Germinal center (tissue), 1 donor: ENCODE results near the gene ZNF418.
"Not testable (repeated sequence)": the region's sequence is repeated elsewhere in the genome, so short reads cannot be mapped to it uniquely, and the experiment has no call there.

Source experiments
- DNase-seq: peaks from one replicate; pipeline ENCODE4 v3.0.0; 2012; ENCODE audit warnings: mixed read lengths, low spot score

Gene ZNF418

DNA sequence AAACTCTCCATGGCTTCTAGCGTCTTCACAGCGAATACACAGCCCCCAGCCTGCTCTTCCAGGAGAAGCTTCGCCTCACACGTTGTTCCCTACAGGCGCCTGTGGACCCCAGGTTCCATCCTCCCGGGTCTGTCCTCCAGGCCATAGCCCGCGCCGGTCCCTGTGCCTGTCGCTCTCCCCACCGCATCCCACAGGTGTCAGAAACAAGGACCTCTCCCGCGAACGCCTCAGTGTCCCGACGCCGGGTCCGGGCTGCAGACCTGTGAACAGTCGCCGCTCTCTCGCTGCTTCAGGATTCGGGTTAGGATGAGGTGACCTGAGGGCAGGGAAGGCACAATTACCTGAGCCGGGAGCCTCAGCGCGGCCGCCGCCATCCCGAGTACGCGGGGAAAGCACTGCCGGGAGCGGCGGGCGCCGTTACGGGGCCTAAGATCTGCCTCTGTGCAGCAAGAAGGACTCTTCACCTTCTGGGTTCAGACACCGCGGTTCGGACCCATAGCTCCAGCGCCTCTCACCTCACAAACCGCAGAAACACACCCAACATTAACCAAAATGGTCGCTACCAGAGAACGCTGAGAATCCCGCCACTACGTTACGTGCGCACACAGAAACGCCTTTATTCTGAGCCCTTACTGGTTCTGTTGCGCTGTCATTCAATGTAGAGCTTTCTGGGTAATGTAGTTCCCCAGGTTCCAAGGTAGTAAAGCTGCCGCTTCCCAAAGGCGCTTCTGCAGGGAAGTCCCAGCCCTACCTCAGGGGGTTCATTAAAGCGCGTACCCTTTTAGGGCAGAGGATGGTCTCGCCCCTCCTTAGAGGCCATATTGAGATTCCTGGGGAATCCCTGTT is at the start of gene ZNF418:
Gene ZNF418, minus strand, starts transcription at position 583 of the 846 bp plus-strand sequence. CDS start 1,580 bp downstream, outside the sequence.
- DNase-seq = peak; percentile 67

DNA sequence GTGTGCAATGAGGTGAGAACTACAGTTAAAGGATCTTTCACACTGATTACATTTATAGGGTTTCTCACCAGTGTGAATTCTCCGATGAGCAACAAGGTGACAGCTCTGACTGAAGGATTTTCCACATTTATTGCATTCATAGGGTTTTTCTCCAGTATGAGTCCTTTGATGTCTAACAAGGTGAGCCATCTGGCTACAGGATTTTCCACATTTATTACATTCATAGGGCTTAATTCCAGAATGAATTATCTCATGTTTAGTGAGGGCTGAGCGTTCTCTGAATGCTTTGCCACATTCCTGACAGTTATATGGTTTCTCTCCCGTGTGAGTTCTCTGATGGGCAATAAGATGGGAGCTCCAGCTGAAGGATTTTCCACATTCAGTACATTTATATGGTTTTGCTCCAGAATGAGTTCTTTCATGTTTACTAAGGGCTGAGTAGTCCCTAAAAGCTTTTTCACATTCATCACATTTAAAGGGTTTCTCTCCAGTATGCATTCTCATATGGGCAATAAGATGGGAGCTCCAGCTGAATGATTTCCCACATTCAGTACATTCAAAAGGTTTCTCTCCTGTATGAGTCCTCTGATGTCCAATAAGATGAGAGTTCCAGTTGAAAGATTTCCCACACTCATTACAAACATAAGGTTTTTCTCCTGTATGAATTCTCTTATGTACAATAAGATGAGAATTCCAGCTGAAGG is 43.5 kb upstream of the ZNF418 start:
- no peak for DNase-seq

DNA sequence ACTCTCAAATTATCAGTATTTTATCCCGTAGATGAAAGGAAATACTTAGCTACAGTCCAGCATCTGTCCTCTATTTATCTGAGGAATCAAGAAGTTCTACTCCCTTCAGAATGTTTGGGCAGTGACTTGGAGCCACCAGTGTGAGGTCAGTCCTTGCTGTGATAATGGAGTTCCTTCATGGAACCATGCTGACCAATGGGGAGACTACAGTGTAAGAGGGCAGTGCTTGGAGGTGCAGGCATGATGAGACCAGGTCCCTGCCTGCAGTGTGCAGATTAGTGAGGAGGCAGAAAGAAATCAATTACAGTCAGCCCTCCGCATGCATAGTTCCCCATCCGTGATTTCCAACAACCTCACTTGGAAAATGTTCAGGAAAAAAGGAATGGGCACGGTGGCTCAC is 39.2 kb upstream of the ZNF418 start, which contains the start of gene C19orf18:
Gene C19orf18, minus strand, starts transcription at position 101 of the 400 bp plus-strand sequence. CDS start 102 bp downstream, outside the sequence.
- DNase-seq = no peak

DNA sequence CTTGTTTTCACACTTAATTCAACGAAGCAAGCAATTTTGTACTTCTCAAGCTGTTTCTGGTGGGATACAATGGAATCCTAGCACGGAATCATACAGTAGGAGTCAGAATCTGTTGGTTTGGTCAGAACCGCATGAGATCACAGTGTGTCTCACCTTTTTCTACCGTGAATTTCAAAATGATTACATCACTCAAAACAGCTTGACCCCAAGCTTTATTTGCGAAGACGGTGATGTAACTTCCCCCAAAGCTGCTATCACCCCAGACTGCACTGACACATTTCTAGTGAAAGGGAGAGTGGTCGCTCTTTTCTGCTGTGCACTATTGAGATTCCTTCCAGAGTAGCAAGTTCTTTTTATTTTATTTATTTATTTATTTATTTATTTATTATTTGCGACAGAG is 29.6 kb upstream of the ZNF418 start:
- DNase-seq = no peak

DNA sequence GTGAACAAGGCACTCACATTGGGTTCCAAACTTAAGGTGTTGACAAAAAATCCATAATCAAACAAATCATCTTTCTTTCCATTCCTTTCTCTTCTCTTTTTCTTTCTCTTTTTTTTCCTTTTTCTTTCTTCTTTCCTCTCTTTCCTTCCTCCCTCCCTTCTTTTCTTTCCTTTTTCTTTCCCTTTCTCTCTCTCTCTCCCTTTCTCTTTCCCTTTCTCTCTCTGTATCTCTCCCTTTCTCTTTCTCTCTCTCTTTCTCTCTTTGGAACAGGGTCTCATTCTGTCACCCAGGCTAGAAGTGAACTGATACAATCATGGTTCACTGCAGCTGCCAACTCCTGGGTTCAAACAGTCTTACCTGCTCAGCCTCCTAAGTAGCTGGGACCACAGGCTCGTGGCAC is 26.6 kb upstream of the ZNF418 start:
- no peak for DNase-seq

DNA sequence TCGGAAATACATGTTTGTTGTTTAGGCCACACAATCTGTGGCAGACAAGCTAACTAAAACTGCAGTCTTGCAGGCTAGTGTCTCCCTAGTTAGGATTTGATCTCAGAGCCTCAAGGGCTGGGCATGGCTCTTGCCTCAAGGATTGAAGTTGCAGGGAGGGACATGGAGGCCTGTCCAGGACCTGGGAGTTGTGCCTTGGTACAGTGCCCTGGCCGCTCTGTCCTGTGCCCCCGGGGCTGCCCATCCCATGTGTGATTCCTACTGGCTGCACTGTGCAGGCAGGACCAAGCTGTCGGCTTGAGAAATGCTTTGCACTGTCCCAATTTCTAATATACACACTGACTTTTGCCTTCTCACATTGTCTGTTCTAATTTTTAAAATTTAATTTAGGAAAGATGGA is 19.8 kb upstream of the ZNF418 start:
- DNase-seq = no peak

DNA sequence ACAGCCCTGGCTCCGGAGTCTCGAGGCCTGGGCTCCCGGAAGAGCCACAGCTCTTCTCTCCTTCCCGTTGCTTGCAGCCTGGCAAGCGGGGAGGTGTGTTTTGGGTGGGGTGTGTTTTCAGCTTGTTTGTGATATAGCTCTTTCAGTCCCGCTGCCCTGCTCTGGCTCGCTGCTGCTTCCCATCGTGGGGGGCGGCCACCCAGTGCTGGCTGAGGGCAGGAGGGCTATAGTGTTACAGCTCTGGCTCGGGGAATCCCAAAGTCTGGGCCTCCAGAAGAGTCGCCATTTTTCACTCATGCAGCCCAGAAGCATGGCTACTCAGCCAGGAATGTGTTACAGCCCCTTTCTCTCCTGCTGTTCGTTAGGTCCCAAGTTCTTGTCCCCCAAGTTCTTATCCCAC is 14.5 kb upstream of the ZNF418 start:
- no peak for DNase-seq

DNA sequence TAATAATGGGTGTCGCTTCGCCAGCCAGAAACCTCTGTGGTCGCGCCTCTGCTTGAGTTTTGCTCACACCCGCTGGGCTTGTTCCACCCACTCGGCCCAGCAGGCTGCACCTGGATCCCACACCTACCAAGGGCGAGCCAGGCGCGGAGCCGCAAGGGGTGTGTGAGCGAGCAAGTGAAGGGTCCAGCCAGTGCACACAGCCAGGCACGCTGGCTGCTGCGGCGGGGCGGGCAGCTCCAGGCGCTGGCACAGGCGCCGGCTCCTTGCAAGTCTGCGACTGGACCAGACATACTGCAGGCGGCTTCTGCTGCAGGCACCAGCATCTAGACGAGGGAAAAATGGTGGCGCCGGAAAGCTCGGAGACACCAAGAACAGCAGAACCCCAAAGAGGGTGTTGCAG is 14.1 kb upstream of the ZNF418 start:
- no peak for DNase-seq

DNA sequence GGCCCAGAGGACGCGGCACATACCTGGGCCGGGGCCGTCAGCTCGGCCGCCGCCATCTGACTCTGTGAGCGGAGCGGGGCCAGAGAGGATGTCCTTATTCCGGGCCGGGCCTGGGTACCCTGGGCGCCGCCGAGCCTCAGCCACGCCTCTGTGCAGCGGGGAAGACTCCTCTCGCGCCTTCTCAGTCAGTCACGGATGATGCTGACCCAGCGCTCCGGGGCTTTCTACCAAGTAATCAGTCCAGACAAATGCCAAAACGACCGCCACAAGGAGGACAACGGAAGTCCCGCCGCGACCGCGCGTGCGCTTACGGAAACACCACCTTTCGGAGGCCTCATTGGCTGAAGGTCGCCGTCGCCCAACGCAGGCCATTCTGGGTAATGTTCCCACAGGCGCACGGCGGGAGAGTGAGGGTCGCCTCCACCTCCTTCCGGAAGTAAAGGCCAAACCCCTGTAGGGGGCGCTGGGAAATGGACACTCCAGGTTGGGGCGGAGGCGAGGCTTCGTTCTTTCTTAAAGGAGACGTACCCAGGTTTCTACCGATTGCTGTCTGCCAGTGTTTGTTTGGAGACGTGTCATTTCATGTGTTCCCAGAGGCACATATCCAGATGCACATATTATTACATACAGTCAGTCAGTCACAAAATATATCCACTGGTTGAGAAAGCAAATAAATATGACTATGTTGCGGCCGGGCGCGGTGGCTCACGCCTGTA is 12.4 kb upstream of the ZNF418 start, which contains the start of gene ZNF256:
Gene ZNF256, minus strand, starts transcription at position 288 of the 716 bp plus-strand sequence. Its CDS starts 232 bp downstream, at position 56.
- DNase-seq = peak; percentile 92

DNA sequence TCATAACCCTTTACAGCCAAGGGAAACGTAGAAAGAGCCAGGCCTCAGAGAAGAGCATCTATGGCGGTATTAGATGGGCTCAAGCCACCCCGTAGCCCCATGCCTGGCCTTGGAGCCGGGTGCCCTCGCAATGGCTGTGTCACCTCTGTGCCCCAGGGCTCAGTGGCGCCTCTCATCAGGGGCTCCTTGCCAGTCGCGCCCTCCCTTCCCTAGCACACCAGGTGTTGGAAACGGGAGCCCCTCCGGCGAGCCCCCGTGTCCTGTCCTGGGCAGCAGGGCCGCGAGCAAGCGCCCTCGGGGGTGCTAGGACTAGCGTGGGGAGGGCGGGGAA is 11.9 kb upstream of the ZNF418 start:
- DNase-seq = no peak

DNA sequence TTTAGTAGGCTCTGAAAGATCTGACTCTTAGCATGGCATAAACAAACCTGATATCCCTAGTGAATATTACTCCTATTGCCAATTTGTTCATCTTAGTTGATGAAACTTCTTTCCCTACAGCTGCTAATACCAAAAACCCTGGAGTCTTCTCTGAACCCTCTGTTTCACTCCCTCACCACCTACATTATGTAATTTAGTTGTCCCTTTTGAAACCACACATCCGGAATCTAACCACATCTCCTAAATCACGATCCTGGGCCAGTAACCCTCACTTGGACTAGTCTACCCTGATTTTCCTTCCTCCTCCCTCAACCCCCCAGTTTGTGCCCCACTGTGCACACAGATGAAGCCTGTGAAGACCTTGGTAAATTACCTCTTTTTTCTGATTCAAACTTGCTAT is 11.1 kb upstream of the ZNF418 start:
- DNase-seq = no peak

DNA sequence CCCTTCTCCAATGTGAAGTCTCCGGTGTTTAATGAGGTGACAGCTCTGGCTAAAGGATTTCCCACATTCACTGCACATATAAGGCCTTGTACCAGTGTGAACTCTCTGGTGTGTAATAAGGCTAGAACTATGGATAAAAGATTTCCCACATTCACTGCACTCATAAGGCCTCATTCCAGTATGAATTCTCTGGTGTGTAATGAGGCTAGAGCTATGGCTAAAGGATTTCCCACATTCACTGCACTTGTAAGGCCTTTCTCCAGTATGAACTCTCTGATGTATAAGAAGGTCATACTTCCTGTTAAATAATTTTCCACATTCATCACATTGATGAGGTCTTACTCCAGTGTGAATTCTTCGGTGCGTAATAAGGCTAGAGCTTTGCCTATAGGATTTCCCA is 6.4 kb upstream of the ZNF418 start:
- DNase-seq = no peak

DNA sequence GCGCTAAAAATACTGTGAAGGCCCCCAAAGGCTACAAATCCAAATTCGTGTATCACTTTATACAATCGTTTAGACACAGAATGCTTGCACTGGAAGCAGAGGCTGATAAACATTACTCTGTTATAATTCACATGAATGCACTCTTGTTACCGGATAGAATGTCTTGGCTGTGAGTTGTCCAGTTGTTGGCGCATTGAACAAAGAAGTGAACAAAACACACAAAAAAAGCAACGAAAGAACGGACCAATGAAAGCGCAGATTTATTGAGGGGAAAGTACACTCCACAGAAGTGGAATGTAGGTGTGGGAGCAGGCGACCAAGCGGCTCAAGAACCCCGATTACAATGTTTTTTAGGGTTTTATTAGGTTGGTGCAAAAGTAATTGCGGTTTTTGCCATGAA is 529 bp upstream of the ZNF418 start:
- DNase-seq = no peak

DNA sequence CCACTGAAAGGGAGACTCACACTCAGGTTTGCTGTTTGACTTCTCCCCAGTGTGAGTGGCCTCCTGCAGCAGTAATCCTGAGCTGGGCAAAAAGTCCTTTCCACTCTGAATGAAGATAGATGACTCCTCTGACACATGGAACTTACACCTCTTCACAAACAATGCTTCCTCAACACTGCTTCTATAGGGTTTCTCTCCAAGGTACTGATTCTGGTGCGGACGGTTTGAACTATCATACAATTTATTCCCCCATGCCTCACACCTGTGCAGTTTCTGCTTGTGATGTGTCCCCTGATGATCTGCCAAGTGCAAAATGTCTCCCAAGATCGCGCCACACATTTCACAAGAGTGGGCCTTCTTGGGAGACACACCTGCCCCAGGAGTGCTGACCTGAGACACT is 7.6 kb downstream of the ZNF418 start:
- DNase-seq = no peak

DNA sequence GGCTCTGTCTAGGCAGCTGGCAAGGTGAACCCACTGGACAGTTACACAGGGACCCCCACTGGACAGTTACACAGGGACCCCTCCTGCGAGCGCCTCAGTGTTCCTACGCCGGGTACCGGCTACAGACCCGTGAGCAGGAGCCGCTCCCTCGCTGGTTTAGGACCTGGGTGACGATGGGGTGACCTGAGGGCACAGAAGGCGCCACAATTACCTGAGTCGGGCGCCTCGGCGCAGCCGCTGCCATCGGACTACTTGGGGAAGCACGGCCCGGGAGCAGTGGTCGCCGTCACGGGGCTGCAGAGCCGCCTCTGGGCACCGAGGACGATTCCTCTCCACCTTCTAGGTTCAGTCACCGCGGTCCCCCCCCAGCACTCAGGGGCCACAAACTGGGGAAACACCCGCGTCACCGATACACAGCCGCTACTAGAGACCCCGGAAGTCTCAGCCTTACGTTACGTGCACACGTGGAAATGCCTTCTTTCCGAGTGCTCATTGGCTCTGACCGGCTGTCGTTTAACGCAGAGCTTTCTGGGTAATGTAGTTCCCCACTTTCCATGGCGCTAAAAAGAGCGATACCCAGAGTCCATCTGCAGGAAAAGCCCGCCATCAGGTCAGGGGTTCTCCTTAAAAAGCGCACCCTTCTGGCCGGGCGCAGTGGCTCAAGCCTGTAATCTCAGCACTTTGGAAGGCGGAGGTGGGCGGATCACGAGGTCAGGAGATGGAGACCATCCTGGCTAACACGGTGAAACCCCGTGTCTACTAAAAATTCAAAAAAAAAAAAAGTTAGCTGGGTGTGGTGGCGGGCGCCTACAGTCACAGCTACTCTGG is 18.8 kb downstream of the ZNF418 start, which contains the start of gene ZNF417:
Gene ZNF417, minus strand, starts transcription at position 425 of the 828 bp plus-strand sequence. Its CDS starts 181 bp downstream, at position 244.
- DNase-seq = peak; percentile 93

DNA sequence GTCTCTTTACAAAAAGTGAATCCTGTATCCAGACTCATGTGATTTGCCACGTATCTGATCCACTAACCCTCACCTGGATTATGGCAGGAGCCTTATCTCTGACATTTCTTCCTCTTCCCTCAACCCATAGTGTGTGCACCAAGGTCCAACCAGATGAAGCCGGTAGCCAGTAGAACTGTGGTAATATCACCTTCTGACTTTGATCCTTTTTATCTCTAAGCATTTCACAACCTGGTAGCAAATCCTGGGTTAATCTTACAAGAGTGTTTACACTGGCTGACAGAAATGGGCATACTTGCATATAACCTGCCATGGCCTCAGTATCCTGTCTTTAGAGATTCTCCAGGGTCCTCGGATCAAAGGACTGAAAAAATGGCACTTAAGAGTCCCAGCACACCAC is 20.7 kb downstream of the ZNF418 start:
- no peak for DNase-seq

DNA sequence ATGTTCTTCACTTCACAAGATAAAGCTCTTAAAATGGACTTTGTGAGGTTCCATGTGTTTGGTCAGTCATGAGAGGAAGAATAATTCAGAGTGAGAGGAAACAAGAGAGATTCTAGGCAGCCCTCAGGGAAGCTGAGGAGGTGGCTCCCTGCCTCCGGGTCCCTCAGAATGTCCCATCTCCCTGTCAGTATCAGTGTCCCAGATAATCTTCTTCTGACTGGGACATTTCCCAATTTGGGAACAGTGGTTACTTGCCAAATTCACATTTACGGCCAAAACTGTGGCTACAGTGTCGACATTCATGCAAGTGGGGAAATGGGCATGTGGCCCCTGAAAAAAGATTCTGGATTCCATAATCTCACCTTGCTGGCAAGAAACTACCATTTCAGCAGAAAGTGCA is 27.8 kb downstream of the ZNF418 start:
- no peak for DNase-seq

DNA sequence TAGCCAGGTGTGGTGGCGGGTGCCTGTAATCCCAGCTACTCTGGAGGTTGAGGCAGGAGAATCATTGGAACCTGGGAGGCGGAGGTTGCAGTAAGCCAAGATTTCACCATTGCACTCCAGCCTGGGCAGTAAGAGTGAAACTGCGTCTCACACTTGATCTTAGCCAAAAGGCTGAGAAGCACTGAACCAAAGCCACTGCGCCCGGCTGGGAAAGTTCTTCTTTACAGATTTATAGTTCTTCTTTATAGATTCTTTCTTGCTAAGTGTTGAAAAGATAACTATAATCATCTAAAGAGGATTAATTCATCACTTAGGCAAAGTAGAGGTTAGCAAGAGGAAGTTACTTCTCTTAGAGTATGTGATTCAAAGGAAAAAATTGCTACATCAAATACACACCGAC is 29.9 kb downstream of the ZNF418 start:
- DNase-seq = no peak

DNA sequence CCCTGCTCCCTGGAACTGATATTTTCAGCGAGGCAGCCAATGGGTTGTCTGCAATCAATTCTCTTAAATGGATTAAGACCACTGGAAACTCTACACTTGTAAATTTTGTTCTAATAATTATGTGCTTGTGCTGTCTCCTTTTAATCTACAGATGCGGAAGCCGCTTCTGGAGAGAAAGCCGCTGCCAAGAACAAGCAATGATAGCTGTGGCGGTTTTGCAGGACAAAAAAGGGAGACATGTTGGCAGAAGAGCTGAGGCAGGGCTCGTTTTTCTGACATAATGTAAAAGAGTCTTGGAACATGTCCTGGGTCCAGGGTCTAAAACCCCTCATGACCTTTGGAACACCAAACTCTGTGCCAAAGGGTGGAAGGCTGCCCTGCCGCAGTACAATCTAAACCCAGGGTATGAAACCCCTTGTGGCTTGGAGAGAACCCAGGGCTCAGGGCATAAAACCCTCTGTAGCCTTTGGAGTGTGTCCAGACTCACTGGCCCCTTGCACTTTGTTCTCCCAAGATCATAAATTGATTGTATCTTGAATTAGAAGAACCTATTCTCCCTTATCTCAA is 31.5 kb downstream of the ZNF418 start:
- no peak for DNase-seq

DNA sequence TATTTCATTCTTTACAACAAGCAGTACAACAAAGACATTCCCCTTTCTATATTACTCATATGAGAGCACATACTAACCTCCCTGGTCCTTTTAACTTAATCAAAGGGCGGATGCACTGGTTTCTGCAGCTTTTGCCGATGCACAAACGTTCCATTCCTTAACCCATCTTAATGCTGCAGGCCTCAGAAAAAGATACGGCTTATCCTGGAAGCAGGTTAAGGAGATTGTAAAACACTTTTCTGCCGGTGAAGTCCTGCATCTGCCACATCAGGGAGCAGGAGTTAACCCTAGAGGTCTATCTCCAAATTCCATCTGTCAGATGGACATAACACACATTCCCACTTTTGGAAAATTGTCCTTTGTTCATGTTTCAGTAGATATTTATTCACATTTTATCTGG is 34.9 kb downstream of the ZNF418 start:
- DNase-seq = no peak

DNA sequence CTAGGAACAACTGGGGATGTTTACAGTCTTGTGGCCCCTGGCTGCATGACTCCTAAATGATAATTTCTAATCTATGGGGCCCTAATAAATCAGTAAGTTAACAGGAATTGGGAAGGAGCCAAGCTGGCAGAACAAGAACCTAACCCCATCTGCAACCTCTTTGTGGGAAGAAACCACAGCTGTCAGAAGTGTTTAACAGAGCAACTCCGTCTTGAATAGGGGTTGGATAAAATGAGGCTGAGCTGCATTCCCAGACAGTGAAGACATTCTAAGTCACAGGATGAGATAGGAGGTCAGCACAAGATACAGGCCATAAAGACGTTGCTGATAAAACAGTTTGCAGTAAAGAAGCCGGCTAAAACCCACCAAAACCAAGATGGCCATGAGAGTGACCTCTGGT is 44.5 kb downstream of the ZNF418 start:
- not testable (repeated sequence) for DNase-seq
